ENCODE results near the gene CYP27C1. TPM values are rescaled to one million over a fixed set of nuclear protein-coding genes. Genes with fewer than 3 reads are reported as not detected.

CYP27C1 gene
- total RNA-seq, 2 experiments from 2014 or later = not detected

- Mint-ChIP-seq H3K27ac (no peak overlapping the region), H3K27me3 (no peaks in the 10 kb centered on the region), H3K4me3 (no peak overlapping the region), H3K4me1 (no peaks in the 10 kb centered on the region), H3K9me3 (ENCODE audit: low read depth) (peaks cover 7% of the 10 kb centered on the region), H3K36me3 (ENCODE audit: low read depth) (no peaks in the 10 kb centered on the region)
- ATAC-seq = no peak
- DNase-seq = no peak
- ChIA-PET POLR2A (no interaction called here), CTCF (interaction anchor here (0.6 kb wide), 1 partner anchor 288 kb away, joined by 3 read pairs; no protein-coding TSS in a partner anchor)
- intact Hi-C loops (cut with DNase I, micrococcal nuclease) = no loop called here
Observed at GRCh38 chr2:127176371-127177311, 43.5 kb downstream of the CYP27C1 start.

- intact Hi-C loops (cut with DNase I, micrococcal nuclease) = no loop called here
- H3K4me1 Mint-ChIP-seq = no peaks in the 10 kb centered on the region
- no peak overlapping the region for H3K27ac Mint-ChIP-seq
- H3K4me3 Mint-ChIP-seq = no peak overlapping the region
- no peaks in the 10 kb centered on the region for H3K27me3 Mint-ChIP-seq
- POLR2A ChIA-PET = no interaction called here
- ATAC-seq (no peak), DNase-seq (no peak)
- CTCF ChIA-PET = no interaction called here
- H3K9me3 Mint-ChIP-seq (ENCODE audit: low read depth) = peaks cover 7% of the 10 kb centered on the region
- H3K36me3 Mint-ChIP-seq (ENCODE audit: low read depth) = no peaks in the 10 kb centered on the region
Observed at GRCh38 chr2:127175751-127176354, 44.2 kb downstream of the CYP27C1 start.

GRCh38 chr2:127175041-127175721 lies 44.9 kb downstream of the CYP27C1 start:
- intact Hi-C loops (cut with DNase I, micrococcal nuclease) = no loop called here
- Mint-ChIP-seq H3K36me3 (ENCODE audit: low read depth) (no peaks in the 10 kb centered on the region), H3K27ac (no peak overlapping the region), H3K27me3 (no peaks in the 10 kb centered on the region), H3K9me3 (ENCODE audit: low read depth) (peaks cover 2% of the 10 kb centered on the region), H3K4me1 (no peaks in the 10 kb centered on the region), H3K4me3 (no peak overlapping the region)
- ChIA-PET POLR2A (no interaction called here), CTCF (no interaction called here)
- no peak for ATAC-seq
- no peak for DNase-seq

GRCh38 chr2:127174640-127175039 lies 45.5 kb downstream of the CYP27C1 start:
- DNase-seq = no peak
- no peak for ATAC-seq
- no peaks in the 10 kb centered on the region for H3K4me1 Mint-ChIP-seq
- intact Hi-C loops (cut with DNase I, micrococcal nuclease) = loop anchor here in 1 of 2 experiments (5.0 kb wide), 1 partner anchor 107 kb away; no protein-coding TSS in a partner anchor
- no peaks in the 10 kb centered on the region for H3K27me3 Mint-ChIP-seq
- H3K9me3 Mint-ChIP-seq (ENCODE audit: low read depth) = no peaks in the 10 kb centered on the region
- ChIA-PET CTCF (no interaction called here), POLR2A (no interaction called here)
- no peak overlapping the region for H3K27ac Mint-ChIP-seq
- no peaks in the 10 kb centered on the region for H3K36me3 Mint-ChIP-seq (ENCODE audit: low read depth)
- no peak overlapping the region for H3K4me3 Mint-ChIP-seq

GRCh38 chr2:127174136-127174535 lies 46.0 kb downstream of the CYP27C1 start:
- ATAC-seq (no peak), DNase-seq (peak; percentile 27)
- Mint-ChIP-seq H3K27me3 (no peaks in the 10 kb centered on the region), H3K27ac (no peak overlapping the region), H3K4me1 (no peaks in the 10 kb centered on the region), H3K36me3 (ENCODE audit: low read depth) (no peaks in the 10 kb centered on the region), H3K9me3 (ENCODE audit: low read depth) (no peaks in the 10 kb centered on the region), H3K4me3 (no peak overlapping the region)
- ChIA-PET POLR2A (no interaction called here), CTCF (interaction anchor here (1.2 kb wide), 1 partner anchor 75 kb away, joined by 3 read pairs; no protein-coding TSS in a partner anchor)
- intact Hi-C loops (cut with DNase I, micrococcal nuclease) = loop anchor here in 1 of 2 experiments (5.0 kb wide), 1 partner anchor 107 kb away; no protein-coding TSS in a partner anchor

- no peaks in the 10 kb centered on the region for H3K9me3 Mint-ChIP-seq (ENCODE audit: low read depth)
- H3K4me1 Mint-ChIP-seq = no peaks in the 10 kb centered on the region
- POLR2A ChIA-PET = no interaction called here
- no peak overlapping the region for H3K27ac Mint-ChIP-seq
- DNase-seq (no peak), ATAC-seq (no peak)
- intact Hi-C loops (cut with DNase I, micrococcal nuclease) = loop anchor here in 1 of 2 experiments (5.0 kb wide), 1 partner anchor 106 kb away; no protein-coding TSS in a partner anchor
- H3K36me3 Mint-ChIP-seq (ENCODE audit: low read depth) = no peaks in the 10 kb centered on the region
- CTCF ChIA-PET = interaction anchor here (1.2 to 1.7 kb wide), 3 partner anchors 12 to 74 kb away, joined by 3 to 5 read pairs (median 4); no protein-coding TSS in a partner anchor
- no peak overlapping the region for H3K4me3 Mint-ChIP-seq
- H3K27me3 Mint-ChIP-seq = no peaks in the 10 kb centered on the region
Observed at GRCh38 chr2:127173057-127173456, 47.0 kb downstream of the CYP27C1 start.

GRCh38 chr2:127172306-127172705 lies 47.8 kb downstream of the CYP27C1 start:
- Mint-ChIP-seq H3K27me3 (no peaks in the 10 kb centered on the region), H3K9me3 (ENCODE audit: low read depth) (no peaks in the 10 kb centered on the region), H3K4me3 (no peak overlapping the region), H3K27ac (no peak overlapping the region), H3K4me1 (no peaks in the 10 kb centered on the region), H3K36me3 (ENCODE audit: low read depth) (no peaks in the 10 kb centered on the region)
- intact Hi-C loops (cut with DNase I, micrococcal nuclease) = loop anchor here in 1 of 2 experiments (5.0 kb wide), 1 partner anchor 105 kb away; no protein-coding TSS in a partner anchor
- ChIA-PET POLR2A (no interaction called here), CTCF (interaction anchor here (1.5 to 1.7 kb wide), 2 partner anchors 12 to 25 kb away, joined by 4 to 5 read pairs; no protein-coding TSS in a partner anchor)
- no peak for ATAC-seq
- DNase-seq = no peak

- no peaks in the 10 kb centered on the region for H3K36me3 Mint-ChIP-seq (ENCODE audit: low read depth)
- intact Hi-C loops (cut with DNase I, micrococcal nuclease) = loop anchor here in 1 of 2 experiments (5.0 kb wide), 1 partner anchor 103 kb away; no protein-coding TSS in a partner anchor
- H3K4me1 Mint-ChIP-seq = no peaks in the 10 kb centered on the region
- CTCF ChIA-PET = no interaction called here
- H3K9me3 Mint-ChIP-seq (ENCODE audit: low read depth) = no peaks in the 10 kb centered on the region
- no peak for ATAC-seq
- POLR2A ChIA-PET = no interaction called here
- no peak overlapping the region for H3K27ac Mint-ChIP-seq
- no peak for DNase-seq
- no peak overlapping the region for H3K4me3 Mint-ChIP-seq
- H3K27me3 Mint-ChIP-seq = no peaks in the 10 kb centered on the region
Observed at GRCh38 chr2:127170452-127171197, 49.5 kb downstream of the CYP27C1 start.

GRCh38 chr2:127170021-127170420 lies 50.1 kb downstream of the CYP27C1 start:
- intact Hi-C loops (cut with DNase I, micrococcal nuclease) = loop anchor here in 1 of 2 experiments (5.0 kb wide), 1 partner anchor 103 kb away; no protein-coding TSS in a partner anchor

GRCh38 chr2:127169066-127169660 lies 50.9 kb downstream of the CYP27C1 start:
- ChIA-PET POLR2A (no interaction called here), CTCF (no interaction called here)
- ATAC-seq = no peak
- no peak overlapping the region for H3K4me3 Mint-ChIP-seq
- H3K4me1 Mint-ChIP-seq = no peaks in the 10 kb centered on the region
- intact Hi-C loops (cut with DNase I, micrococcal nuclease) = no loop called here
- no peak for DNase-seq
- H3K9me3 Mint-ChIP-seq (ENCODE audit: low read depth) = no peaks in the 10 kb centered on the region
- no peaks in the 10 kb centered on the region for H3K27me3 Mint-ChIP-seq
- no peaks in the 10 kb centered on the region for H3K36me3 Mint-ChIP-seq (ENCODE audit: low read depth)
- no peak overlapping the region for H3K27ac Mint-ChIP-seq

More at GRCh38 chr2:127170021-127170420, 50.1 kb downstream of the CYP27C1 start:
- Mint-ChIP-seq H3K27ac (no peak overlapping the region), H3K4me1 (no peaks in the 10 kb centered on the region), H3K4me3 (no peak overlapping the region), H3K27me3 (no peaks in the 10 kb centered on the region), H3K36me3 (ENCODE audit: low read depth) (no peaks in the 10 kb centered on the region), H3K9me3 (ENCODE audit: low read depth) (no peaks in the 10 kb centered on the region)
- ATAC-seq (no peak), DNase-seq (no peak)
- CTCF ChIA-PET = interaction anchor here (0.6 kb wide), 1 partner anchor 284 kb away, joined by 3 read pairs; no protein-coding TSS in a partner anchor
- POLR2A ChIA-PET = no interaction called here
